Measurements from ENCODE around the gene NLGN4Y.
"Not testable (repeated sequence)": the region's sequence is repeated elsewhere in the genome, so short reads cannot be mapped to it uniquely, and the experiment has no call there.

Gene NLGN4Y

GRCh38 chrY:14860448-14860847 lies 336.1 kb downstream of the NLGN4Y start:
- DNase-seq: no peak

DNA sequence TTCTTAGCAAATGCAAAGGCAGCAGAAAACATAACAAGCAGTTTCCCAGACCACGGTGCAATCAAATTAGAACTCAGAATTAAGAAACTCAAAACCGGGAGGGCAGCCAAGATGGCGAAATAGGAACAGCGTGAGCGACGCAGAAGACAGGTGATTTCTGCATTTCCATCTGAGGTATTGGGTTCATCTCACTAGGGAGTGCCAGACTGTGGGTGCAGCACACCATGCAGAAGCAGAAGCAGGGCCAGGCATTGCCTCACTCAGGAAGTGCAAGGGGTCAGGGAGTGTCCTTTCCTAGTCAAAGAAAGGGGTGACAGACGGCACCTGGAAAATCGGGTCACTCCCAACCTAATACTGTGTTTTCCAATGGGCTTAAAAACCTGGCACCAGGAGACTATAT lies 336.7 kb downstream of the NLGN4Y start:
- not testable (repeated sequence) for DNase-seq

DNA sequence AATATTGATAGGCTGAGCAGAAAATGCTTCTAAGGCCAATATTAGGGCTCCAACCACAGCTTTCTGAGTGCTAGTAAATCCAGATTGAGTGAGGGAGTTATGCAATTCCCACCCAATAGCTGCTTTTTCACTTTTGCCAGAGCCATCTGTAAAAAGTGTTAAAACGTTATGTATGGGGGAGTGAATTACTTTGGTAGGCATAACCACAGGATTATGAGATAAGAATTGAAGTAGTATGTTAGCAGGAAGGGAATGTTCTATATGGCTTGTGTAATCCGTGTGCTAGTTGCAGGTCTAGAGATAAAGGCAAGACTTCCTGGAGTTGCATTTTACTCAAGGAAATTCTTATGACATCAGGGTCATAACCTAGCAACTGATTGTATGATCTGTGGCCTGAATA lies 347.6 kb downstream of the NLGN4Y start:
- DNase-seq: no peak
